A673 (cell line): Measurements from ENCODE around the gene HIVEP1. TPM values are rescaled to one million over a fixed set of nuclear protein-coding genes. Genes with fewer than 3 reads are reported as not detected.

Source experiments
- BruUV-seq: library from RNA; stranded (reverse); fragments of 400-500 nt; replicated peaks from 2 replicates; lab custom pipeline; 2021; lab: Mats Ljungman, UMichigan
- CTCF ChIA-PET: fragments of 300-600 bp; sonication (Branson Sonifier 250); formaldehyde crosslinking; loops from one replicate; lab custom pipeline; 2022; ENCODE audit warnings: antibody characterized with exemption; lab: Charles Lee
- POLR2A ChIA-PET: fragments of 300-600 bp; sonication (Branson Sonifier 250); formaldehyde crosslinking; loops from one replicate; lab custom pipeline; 2022; ENCODE audit warnings: antibody characterized with exemption; ENCODE audit not compliant: low non-redundant PET; lab: Charles Lee
- DNase-seq: peaks from one replicate; pipeline ENCODE4 v3.0.0-alpha.2; 2015; ENCODE audit warnings: low spot score
- H3K27ac ChIP-seq: fragments of 200-600 bp; sonication (generic); 2 replicates; pipeline ENCODE4 v1.5.1; 2016; ENCODE audit warnings: mixed run types, low read depth, mild to moderate bottlenecking, mixed read lengths, antibody characterized with exemption, low read length; ENCODE audit not compliant: poor library complexity, severe bottlenecking
- H3K27me3 ChIP-seq: fragments of 200-600 bp; sonication (generic); replicated peaks from 2 replicates; pipeline ENCODE4 v1.6.1; 2017; ENCODE audit warnings: mixed run types, low read depth, mild to moderate bottlenecking, mixed read lengths, antibody characterized with exemption, low read length; ENCODE audit not compliant: insufficient read depth, poor library complexity
- H3K36me3 ChIP-seq: fragments of 200-600 bp; sonication (generic); 2 replicates; pipeline ENCODE4 v1.6.1; 2016; ENCODE audit warnings: mixed run types, mild to moderate bottlenecking, mixed read lengths, antibody characterized with exemption, low read length; ENCODE audit not compliant: insufficient read depth, poor library complexity, severe bottlenecking
- H3K4me1 ChIP-seq: fragments of 200-600 bp; sonication (generic); 2 replicates; pipeline ENCODE4 v1.6.1; 2017; ENCODE audit warnings: mixed run types, mild to moderate bottlenecking, mixed read lengths, antibody characterized with exemption, low read length; ENCODE audit not compliant: insufficient read depth, poor library complexity, severe bottlenecking
- H3K4me3 ChIP-seq: fragments of 200-600 bp; sonication (generic); 2 replicates; pipeline ENCODE4 v1.5.1; 2016; ENCODE audit warnings: low read depth, mixed run types, mild to moderate bottlenecking, mixed read lengths, low read length; ENCODE audit not compliant: poor library complexity, severe bottlenecking
- H3K9me3 ChIP-seq: fragments of 200-600 bp; sonication (generic); 2 replicates; pipeline ENCODE4 v1.6.1; 2016; ENCODE audit warnings: mixed run types, low read depth, mild to moderate bottlenecking, mixed read lengths, antibody characterized with exemption, low read length; ENCODE audit not compliant: poor library complexity, severe bottlenecking
- CTCF ChIP-seq: fragments of 300-800, 200-600 bp; sonication (generic); conservative IDR thresholded peaks from 2 replicates; pipeline ENCODE4 v1.5.1; 2017; ENCODE audit warnings: low read depth, mild to moderate bottlenecking, antibody characterized with exemption, low read length, moderate library complexity, mixed read lengths
- EZH2 ChIP-seq: fragments of 200-600 bp; sonication (generic); IDR thresholded peaks from 2 replicates; pipeline ENCODE4 v1.6.1; 2017; ENCODE audit warnings: borderline replicate concordance, low read depth, mild to moderate bottlenecking, mixed read lengths, antibody characterized with exemption, low read length; ENCODE audit not compliant: poor library complexity, severe bottlenecking
- intact Hi-C: fragments of 100-400 bp; cut with micrococcal nuclease; formaldehyde crosslinking; loops from one replicate; pipeline ENCODE4 v1.10.0; 2022; ENCODE audit not compliant: unreplicated experiment
- total RNA-seq: library from RNA; stranded (reverse); gene quantifications from 2 replicates; pipeline ENCODE4 v1.2.3, GENCODE V29; 2021

Gene HIVEP1
- total RNA-seq, 1 experiment from 2014 or later = 21.5 TPM

GRCh38 chr6:12165297-12165696 lies 153.2 kb downstream of the HIVEP1 start:
- Histone ChIP-seq H3K27me3 (no peaks in the 10 kb centered on the region), H3K4me1 (no peaks in the 10 kb centered on the region), H3K36me3 (peaks cover 5% of the 10 kb centered on the region), H3K9me3 (no peaks in the 10 kb centered on the region), H3K4me3 (no peak overlapping the region), H3K27ac (no peak overlapping the region)
- BruUV-seq = no TSS peak
- ChIA-PET POLR2A (no interaction called here), CTCF (no interaction called here)
- no peak for DNase-seq
- TF ChIP-seq EZH2 (no peak), CTCF (no peak)
- intact Hi-C loops = no loop called here

- intact Hi-C loops = no loop called here
- BruUV-seq = no TSS peak
- CTCF ChIA-PET = no interaction called here
Measured at GRCh38 chr6:12165722-12166280, 153.7 kb downstream of the HIVEP1 start.

GRCh38 chr6:12169377-12169776 lies 157.3 kb downstream of the HIVEP1 start:
- Histone ChIP-seq H3K27ac (no peak overlapping the region), H3K27me3 (no peaks in the 10 kb centered on the region), H3K9me3 (no peaks in the 10 kb centered on the region), H3K4me1 (peaks cover 7% of the 10 kb centered on the region), H3K36me3 (no peaks in the 10 kb centered on the region), H3K4me3 (no peak overlapping the region)
- ChIA-PET POLR2A (no interaction called here), CTCF (no interaction called here)
- TF ChIP-seq CTCF = no peak
- no peak for TF ChIP-seq EZH2
- intact Hi-C loops = no loop called here
- DNase-seq = no peak
- no TSS peak for BruUV-seq

More at GRCh38 chr6:12165722-12166280, 153.7 kb downstream of the HIVEP1 start:
- no peak for DNase-seq
- POLR2A ChIA-PET = no interaction called here
- H3K36me3 ChIP-seq = peaks cover 5% of the 10 kb centered on the region
- H3K27ac ChIP-seq = no peak overlapping the region
- H3K9me3 ChIP-seq = no peaks in the 10 kb centered on the region
- H3K4me3 ChIP-seq = no peak overlapping the region
- no peaks in the 10 kb centered on the region for H3K27me3 ChIP-seq
- no peaks in the 10 kb centered on the region for H3K4me1 ChIP-seq
- no peak for TF ChIP-seq CTCF
- no peak for TF ChIP-seq EZH2
